DND-41 (cell line): Measurements from ENCODE around the gene ZDHHC14.
"Not testable (repeated sequence)": the region's sequence is repeated elsewhere in the genome, so short reads cannot be mapped to it uniquely, and the experiment has no call there.

Experiments
- EZH2 ChIP-seq: IDR thresholded peaks from 3 replicates; pipeline ENCODE4 v1.6.1; 2012; ENCODE audit warnings: borderline replicate concordance, low read depth, mild to moderate bottlenecking, moderate library complexity, low read length, inconsistent platforms; ENCODE audit not compliant: severe bottlenecking
- TF ChIP-seq, protein P1 (sequence below): IDR thresholded peaks from 2 replicates; pipeline ENCODE4 v1.5.1; 2012; ENCODE audit warnings: borderline replicate concordance, low read length, moderate library complexity, mild to moderate bottlenecking; ENCODE audit not compliant: poor library complexity, severe bottlenecking; ENCODE audit errors: extremely low read depth

DNA sequence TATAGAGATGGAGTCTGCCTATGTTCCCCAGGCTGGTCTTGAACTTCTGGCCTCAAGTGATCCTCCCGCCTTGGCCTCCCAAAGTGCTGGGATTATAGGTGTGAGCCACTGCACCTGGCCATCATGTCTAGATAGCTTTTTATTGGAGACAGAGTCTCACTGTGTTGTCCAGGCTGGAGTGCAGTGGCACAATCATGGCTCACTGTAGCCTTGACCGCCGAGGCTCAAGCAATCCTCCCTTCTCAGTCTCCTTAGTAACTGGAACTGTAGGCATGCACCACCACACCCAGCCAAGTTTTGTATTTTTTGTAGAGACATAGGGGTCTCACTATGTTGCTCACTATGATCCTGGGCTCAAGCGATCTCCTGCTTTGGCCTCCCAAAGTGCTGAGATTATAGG, 4.0 kb downstream of the ZDHHC14 start:
- TF ChIP-seq, protein P1, sequence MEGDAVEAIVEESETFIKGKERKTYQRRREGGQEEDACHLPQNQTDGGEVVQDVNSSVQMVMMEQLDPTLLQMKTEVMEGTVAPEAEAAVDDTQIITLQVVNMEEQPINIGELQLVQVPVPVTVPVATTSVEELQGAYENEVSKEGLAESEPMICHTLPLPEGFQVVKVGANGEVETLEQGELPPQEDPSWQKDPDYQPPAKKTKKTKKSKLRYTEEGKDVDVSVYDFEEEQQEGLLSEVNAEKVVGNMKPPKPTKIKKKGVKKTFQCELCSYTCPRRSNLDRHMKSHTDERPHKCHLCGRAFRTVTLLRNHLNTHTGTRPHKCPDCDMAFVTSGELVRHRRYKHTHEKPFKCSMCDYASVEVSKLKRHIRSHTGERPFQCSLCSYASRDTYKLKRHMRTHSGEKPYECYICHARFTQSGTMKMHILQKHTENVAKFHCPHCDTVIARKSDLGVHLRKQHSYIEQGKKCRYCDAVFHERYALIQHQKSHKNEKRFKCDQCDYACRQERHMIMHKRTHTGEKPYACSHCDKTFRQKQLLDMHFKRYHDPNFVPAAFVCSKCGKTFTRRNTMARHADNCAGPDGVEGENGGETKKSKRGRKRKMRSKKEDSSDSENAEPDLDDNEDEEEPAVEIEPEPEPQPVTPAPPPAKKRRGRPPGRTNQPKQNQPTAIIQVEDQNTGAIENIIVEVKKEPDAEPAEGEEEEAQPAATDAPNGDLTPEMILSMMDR: not testable (repeated sequence)
- TF ChIP-seq EZH2: not testable (repeated sequence)
